ENCODE results near the gene SORBS1.

SORBS1 gene

DNA sequence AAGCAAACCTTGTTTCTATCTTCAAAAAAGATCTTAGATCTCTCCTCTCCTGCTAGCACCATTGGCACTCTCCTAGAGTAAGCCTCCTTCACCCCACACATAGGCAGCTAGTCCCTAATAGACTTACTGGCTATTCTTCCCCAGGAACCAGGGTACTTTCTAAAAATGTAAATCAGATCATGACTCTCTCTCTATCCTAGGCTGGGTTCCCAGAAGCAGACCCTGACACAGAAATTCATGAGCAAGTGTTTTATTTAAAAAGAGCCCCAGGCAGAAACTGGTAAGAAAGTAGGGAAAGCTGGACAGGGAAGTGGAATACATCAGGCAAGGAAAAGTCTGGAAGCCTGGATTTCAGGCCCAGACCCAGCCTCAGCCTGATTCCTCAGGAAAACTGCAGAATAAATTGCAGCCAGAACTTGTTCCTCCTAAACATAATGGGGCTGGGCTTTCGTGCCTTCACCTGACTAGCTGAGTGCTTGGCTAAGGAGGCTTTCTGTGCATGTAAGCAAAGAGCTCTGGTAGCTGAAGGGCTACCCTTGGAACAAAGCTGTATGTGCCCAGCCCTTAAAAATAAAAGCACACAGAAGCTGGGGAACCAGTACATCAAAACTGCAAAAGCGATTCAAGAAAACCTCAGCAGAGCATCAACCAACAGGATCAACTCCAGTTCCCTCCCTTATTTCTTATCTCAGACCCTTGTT, 18.8 kb upstream of the SORBS1 start:
- no peak overlapping the region for H3K27ac ChIP-seq (ENCODE audit: low read depth, low read length)
- H3K9me3 ChIP-seq (ENCODE audit: control insufficient read depth in 1 of 2, low read length in 2 of 2): no peaks in the 10 kb centered on the region
- H3K4me1 ChIP-seq (ENCODE audit: control insufficient read depth in 1 of 2, insufficient read depth in 2 of 2, low read length in 2 of 2): no peaks in the 10 kb centered on the region
- no peaks in the 10 kb centered on the region for H3K36me3 ChIP-seq (ENCODE audit: control insufficient read depth in 1 of 2, insufficient read depth in 2 of 2, low read length in 2 of 2)
- no peaks in the 10 kb centered on the region for H3K27me3 ChIP-seq (ENCODE audit: control insufficient read depth in 1 of 2, insufficient read depth in 2 of 2, low read length in 2 of 2)
- H3K4me3 ChIP-seq (ENCODE audit: low read depth in 1 of 2, low read length in 2 of 2): no peak overlapping the region
- H3K9ac ChIP-seq (ENCODE audit: low read depth in 1 of 2, low read length in 2 of 2): no peak overlapping the region

DNA sequence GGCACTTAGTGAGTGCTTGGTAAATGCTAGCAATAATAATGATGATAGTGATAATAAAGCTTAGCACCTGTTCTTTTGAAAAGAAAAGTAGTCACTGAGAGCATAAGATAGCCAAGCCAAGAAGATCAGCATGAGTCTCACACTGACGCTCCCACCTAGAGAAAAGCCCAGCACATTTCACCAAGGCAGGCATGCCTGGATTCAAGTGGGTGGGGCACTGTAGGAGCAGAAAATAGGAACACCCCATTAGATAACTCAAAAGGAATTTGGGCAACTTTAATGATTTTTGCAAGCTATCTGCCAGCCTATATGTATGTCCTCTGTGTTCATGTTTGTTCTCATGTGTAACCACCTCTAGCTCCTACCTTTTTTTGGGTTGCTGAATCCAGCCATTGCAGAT, 18.1 kb upstream of the SORBS1 start:
- H3K4me3 ChIP-seq (ENCODE audit: low read depth in 1 of 2, low read length in 2 of 2): no peak overlapping the region
- H3K36me3 ChIP-seq (ENCODE audit: control insufficient read depth in 1 of 2, insufficient read depth in 2 of 2, low read length in 2 of 2): no peaks in the 10 kb centered on the region
- H3K27me3 ChIP-seq (ENCODE audit: control insufficient read depth in 1 of 2, insufficient read depth in 2 of 2, low read length in 2 of 2): no peaks in the 10 kb centered on the region
- H3K9me3 ChIP-seq (ENCODE audit: control insufficient read depth in 1 of 2, low read length in 2 of 2): no peaks in the 10 kb centered on the region
- H3K9ac ChIP-seq (ENCODE audit: low read depth in 1 of 2, low read length in 2 of 2): no peak overlapping the region
- no peaks in the 10 kb centered on the region for H3K4me1 ChIP-seq (ENCODE audit: control insufficient read depth in 1 of 2, insufficient read depth in 2 of 2, low read length in 2 of 2)
- H3K27ac ChIP-seq (ENCODE audit: low read depth, low read length): no peak overlapping the region

DNA sequence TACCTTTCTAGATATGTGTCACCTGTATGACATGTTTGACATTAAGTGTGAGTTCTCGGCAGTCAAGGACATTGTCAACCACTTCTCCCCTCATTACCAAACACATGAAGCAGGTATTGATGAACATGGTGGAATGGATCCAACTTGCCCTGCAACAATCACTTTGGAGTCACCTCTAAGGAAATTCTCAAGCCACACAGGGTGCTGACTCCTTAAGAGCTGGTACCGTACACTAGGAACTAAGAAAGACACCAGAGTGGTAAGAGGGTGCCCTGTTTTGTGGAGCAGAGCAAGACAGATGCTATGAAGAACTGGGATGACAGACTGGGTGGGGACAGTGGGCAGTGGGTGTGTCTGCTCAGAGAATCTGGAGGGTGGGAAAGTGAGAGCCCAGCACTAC, 17.4 kb upstream of the SORBS1 start:
- H3K27me3 ChIP-seq (ENCODE audit: control insufficient read depth in 1 of 2, insufficient read depth in 2 of 2, low read length in 2 of 2): no peaks in the 10 kb centered on the region
- no peak overlapping the region for H3K4me3 ChIP-seq (ENCODE audit: low read depth in 1 of 2, low read length in 2 of 2)
- no peaks in the 10 kb centered on the region for H3K9me3 ChIP-seq (ENCODE audit: control insufficient read depth in 1 of 2, low read length in 2 of 2)
- H3K27ac ChIP-seq (ENCODE audit: low read depth, low read length): no peak overlapping the region
- no peak overlapping the region for H3K9ac ChIP-seq (ENCODE audit: low read depth in 1 of 2, low read length in 2 of 2)
- no peaks in the 10 kb centered on the region for H3K36me3 ChIP-seq (ENCODE audit: control insufficient read depth in 1 of 2, insufficient read depth in 2 of 2, low read length in 2 of 2)
- H3K4me1 ChIP-seq (ENCODE audit: control insufficient read depth in 1 of 2, insufficient read depth in 2 of 2, low read length in 2 of 2): no peaks in the 10 kb centered on the region

DNA sequence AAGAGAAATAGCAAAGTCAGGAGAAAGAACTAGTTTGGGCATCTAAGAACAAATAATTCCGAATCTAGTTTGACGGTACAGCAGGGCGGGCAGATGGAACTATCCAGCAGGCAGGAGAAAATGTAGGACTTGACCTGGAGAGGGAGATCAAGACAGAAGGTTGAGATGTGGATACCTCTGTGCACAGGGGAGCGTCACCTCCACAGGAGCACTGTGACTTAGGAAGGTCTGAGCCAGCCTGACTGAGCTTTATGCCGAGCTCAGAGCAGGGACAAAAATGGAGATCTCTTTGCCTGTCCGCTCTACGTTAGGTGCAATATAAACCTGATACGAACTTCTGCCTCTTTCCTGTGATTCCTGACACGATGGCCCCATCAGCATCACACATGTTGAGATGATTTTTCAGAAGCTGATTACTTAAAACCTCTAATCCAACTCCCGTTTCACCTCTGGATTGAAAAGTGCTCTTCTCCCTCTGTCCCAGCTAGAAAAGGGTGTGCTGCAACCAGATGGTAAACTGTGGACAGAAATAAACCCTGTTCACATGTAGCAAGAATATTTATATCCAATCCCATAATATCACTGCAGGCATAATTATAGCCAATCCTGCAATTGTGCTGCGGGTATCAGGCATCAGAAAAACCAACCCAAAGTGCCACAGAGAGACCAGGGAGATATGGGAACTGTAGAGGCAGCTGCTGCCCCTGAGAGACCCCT, 13.6 kb upstream of the SORBS1 start:
- H3K9ac ChIP-seq (ENCODE audit: low read depth in 1 of 2, low read length in 2 of 2): no peak overlapping the region
- no peaks in the 10 kb centered on the region for H3K4me1 ChIP-seq (ENCODE audit: control insufficient read depth in 1 of 2, insufficient read depth in 2 of 2, low read length in 2 of 2)
- no peak overlapping the region for H3K27ac ChIP-seq (ENCODE audit: low read depth, low read length)
- no peak overlapping the region for H3K4me3 ChIP-seq (ENCODE audit: low read depth in 1 of 2, low read length in 2 of 2)
- H3K9me3 ChIP-seq (ENCODE audit: control insufficient read depth in 1 of 2, low read length in 2 of 2): no peaks in the 10 kb centered on the region
- H3K27me3 ChIP-seq (ENCODE audit: control insufficient read depth in 1 of 2, insufficient read depth in 2 of 2, low read length in 2 of 2): no peaks in the 10 kb centered on the region
- H3K36me3 ChIP-seq (ENCODE audit: control insufficient read depth in 1 of 2, insufficient read depth in 2 of 2, low read length in 2 of 2): no peaks in the 10 kb centered on the region

DNA sequence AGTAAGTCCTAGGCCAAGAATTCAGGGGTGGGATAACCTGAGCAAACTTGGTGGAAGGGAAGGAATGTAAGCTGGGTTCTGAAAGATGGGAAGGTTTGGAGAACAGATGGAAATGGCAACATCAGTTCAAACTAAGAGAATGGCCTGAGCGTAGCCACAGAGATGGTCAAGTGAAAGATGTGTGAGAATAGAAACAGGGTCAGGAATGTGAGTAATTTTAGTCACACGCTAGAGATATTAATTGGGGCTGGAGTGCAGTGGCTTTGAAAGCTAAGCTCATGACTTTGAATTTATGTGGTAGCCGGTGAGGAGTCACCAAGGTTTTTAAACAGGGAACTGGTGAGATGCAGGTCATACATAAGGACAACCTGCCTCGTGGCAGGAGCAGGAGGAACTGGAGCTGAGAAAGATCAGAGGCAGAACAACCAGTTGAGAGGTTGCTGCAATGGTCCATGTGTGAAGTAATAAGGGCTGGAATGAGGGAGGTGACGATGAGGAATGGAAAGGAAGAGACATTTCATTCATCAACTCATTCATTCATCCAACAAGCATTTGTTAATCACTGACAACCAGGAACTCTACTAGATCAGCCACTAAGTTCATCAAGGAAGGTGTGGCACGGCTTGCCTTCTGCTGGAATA, 12.9 kb upstream of the SORBS1 start:
- H3K9me3 ChIP-seq (ENCODE audit: control insufficient read depth in 1 of 2, low read length in 2 of 2): no peaks in the 10 kb centered on the region
- no peaks in the 10 kb centered on the region for H3K27me3 ChIP-seq (ENCODE audit: control insufficient read depth in 1 of 2, insufficient read depth in 2 of 2, low read length in 2 of 2)
- H3K36me3 ChIP-seq (ENCODE audit: control insufficient read depth in 1 of 2, insufficient read depth in 2 of 2, low read length in 2 of 2): no peaks in the 10 kb centered on the region
- no peak overlapping the region for H3K4me3 ChIP-seq (ENCODE audit: low read depth in 1 of 2, low read length in 2 of 2)
- H3K27ac ChIP-seq (ENCODE audit: low read depth, low read length): no peak overlapping the region
- no peaks in the 10 kb centered on the region for H3K4me1 ChIP-seq (ENCODE audit: control insufficient read depth in 1 of 2, insufficient read depth in 2 of 2, low read length in 2 of 2)
- H3K9ac ChIP-seq (ENCODE audit: low read depth in 1 of 2, low read length in 2 of 2): no peak overlapping the region

DNA sequence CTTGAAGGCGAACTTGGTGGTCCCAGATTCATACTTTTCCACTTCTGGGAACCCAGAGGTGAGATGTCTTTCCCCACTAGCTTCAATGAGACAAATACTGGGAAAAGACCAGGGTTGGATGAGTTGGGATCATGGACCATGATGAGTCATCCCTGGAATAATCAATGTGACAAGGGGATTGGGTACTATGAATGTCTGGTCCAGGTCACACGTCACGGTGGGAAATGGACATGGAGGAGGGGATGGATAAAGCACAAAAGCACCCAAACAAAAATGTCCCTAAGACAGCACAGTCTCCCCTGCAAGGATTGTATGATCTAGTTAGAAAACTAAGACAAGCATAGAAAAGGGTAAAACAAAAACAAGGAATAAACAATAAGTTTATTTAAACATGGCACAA, 12.4 kb upstream of the SORBS1 start:
- H3K27ac ChIP-seq (ENCODE audit: low read depth, low read length): no peak overlapping the region
- no peaks in the 10 kb centered on the region for H3K36me3 ChIP-seq (ENCODE audit: control insufficient read depth in 1 of 2, insufficient read depth in 2 of 2, low read length in 2 of 2)
- no peaks in the 10 kb centered on the region for H3K27me3 ChIP-seq (ENCODE audit: control insufficient read depth in 1 of 2, insufficient read depth in 2 of 2, low read length in 2 of 2)
- H3K4me3 ChIP-seq (ENCODE audit: low read depth in 1 of 2, low read length in 2 of 2): no peak overlapping the region
- H3K9ac ChIP-seq (ENCODE audit: low read depth in 1 of 2, low read length in 2 of 2): no peak overlapping the region
- H3K4me1 ChIP-seq (ENCODE audit: control insufficient read depth in 1 of 2, insufficient read depth in 2 of 2, low read length in 2 of 2): no peaks in the 10 kb centered on the region
- H3K9me3 ChIP-seq (ENCODE audit: control insufficient read depth in 1 of 2, low read length in 2 of 2): no peaks in the 10 kb centered on the region

DNA sequence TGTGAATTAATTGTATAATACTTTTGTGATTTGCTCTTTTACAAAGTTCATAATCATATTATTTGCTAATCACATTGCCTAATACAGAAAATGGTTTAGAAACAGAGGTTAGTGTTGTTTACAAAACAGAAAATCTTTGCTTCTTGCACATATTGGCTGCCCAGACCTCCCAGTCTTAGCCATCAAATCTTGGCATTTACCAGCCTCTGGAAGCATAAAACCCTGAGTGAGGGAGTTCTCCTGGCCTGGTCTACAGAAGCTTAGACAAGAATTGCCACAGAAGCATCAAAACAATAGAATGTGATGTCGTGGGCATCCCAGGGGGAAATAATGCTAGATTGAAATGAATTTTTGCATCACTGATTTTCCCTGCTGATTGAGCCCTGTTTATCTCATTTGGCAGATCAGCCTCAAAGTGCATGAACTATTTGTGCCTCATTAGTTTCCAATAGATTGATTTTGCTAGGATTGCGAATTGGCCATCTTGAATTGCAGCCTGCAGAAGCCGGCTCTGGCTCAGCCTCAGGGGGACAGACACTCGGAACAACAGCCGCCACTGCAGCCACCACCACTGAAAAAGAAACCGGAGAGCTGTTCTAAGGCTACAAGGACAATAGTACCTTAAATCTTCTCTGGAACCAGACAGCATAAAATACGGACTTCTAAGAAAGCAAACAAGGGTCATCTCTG, 11.1 kb upstream of the SORBS1 start:
- Histone ChIP-seq H3K9me3 (ENCODE audit: control insufficient read depth in 1 of 2, low read length in 2 of 2) (no peaks in the 10 kb centered on the region), H3K4me1 (ENCODE audit: control insufficient read depth in 1 of 2, insufficient read depth in 2 of 2, low read length in 2 of 2) (peaks cover 0 to 3% of the 10 kb centered on the region in 2 donors), H3K9ac (ENCODE audit: low read depth in 1 of 2, low read length in 2 of 2) (no peak overlapping the region), H3K36me3 (ENCODE audit: control insufficient read depth in 1 of 2, insufficient read depth in 2 of 2, low read length in 2 of 2) (no peaks in the 10 kb centered on the region), H3K4me3 (ENCODE audit: low read depth in 1 of 2, low read length in 2 of 2) (no peak overlapping the region), H3K27ac (ENCODE audit: low read depth, low read length) (no peak overlapping the region), H3K27me3 (ENCODE audit: control insufficient read depth in 1 of 2, insufficient read depth in 2 of 2, low read length in 2 of 2) (no peaks in the 10 kb centered on the region)

DNA sequence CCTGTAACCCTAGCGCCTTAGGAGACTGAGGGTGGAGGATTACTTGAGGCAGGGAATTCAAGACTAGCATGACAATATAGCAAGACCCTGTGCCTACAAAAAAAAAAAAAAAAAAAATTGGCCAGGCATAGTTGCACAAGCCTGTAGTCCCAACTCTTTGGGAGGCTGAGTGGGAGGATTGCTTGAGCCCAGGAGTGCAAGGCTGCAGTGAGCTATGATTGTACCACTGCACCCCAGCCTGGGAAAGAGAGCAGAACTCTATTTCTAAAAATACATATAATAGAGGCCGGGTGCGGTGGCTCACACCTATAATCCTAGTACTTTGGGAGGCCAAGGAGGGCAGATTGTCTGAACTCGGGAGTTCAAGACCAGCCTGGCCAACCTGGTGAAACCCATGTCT, 10.2 kb upstream of the SORBS1 start:
- no peak overlapping the region for H3K27ac ChIP-seq (ENCODE audit: low read depth, low read length)

DNA sequence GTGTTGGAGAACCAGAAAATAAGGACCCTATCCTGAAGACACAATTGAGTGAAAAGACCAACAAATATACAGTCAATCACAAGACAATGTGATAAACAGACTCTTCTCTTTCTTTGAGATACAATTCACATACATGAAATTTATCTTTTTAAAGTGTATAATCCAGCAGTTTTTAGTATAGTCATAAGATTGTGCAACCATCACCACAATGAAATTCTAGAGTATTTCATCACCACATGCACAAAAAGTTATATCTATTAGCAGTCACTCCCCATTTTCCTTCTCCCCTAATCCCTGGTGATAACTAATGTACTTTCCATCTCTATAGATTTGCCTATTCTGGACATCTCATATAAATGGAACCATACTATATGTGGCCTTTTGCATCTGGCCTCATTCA, 8.2 kb upstream of the SORBS1 start:
- H3K36me3 ChIP-seq (ENCODE audit: control insufficient read depth in 1 of 2, insufficient read depth in 2 of 2, low read length in 2 of 2): no peaks in the 10 kb centered on the region
- no peaks in the 10 kb centered on the region for H3K27me3 ChIP-seq (ENCODE audit: control insufficient read depth in 1 of 2, insufficient read depth in 2 of 2, low read length in 2 of 2)
- H3K4me3 ChIP-seq (ENCODE audit: low read depth in 1 of 2, low read length in 2 of 2): no peak overlapping the region
- H3K9ac ChIP-seq (ENCODE audit: low read depth in 1 of 2, low read length in 2 of 2): no peak overlapping the region
- H3K27ac ChIP-seq (ENCODE audit: low read depth, low read length): no peak overlapping the region
- peaks cover 0 to 3% of the 10 kb centered on the region in 2 donors for H3K4me1 ChIP-seq (ENCODE audit: control insufficient read depth in 1 of 2, insufficient read depth in 2 of 2, low read length in 2 of 2)
- H3K9me3 ChIP-seq (ENCODE audit: control insufficient read depth in 1 of 2, low read length in 2 of 2): no peaks in the 10 kb centered on the region

More for the DNA sequence above, 10.2 kb upstream of the SORBS1 start:
- Histone ChIP-seq H3K36me3 (ENCODE audit: control insufficient read depth in 1 of 2, insufficient read depth in 2 of 2, low read length in 2 of 2) (no peaks in the 10 kb centered on the region), H3K4me3 (ENCODE audit: low read depth in 1 of 2, low read length in 2 of 2) (no peak overlapping the region), H3K4me1 (ENCODE audit: control insufficient read depth in 1 of 2, insufficient read depth in 2 of 2, low read length in 2 of 2) (peaks cover 0 to 3% of the 10 kb centered on the region in 2 donors), H3K9me3 (ENCODE audit: control insufficient read depth in 1 of 2, low read length in 2 of 2) (no peaks in the 10 kb centered on the region), H3K27me3 (ENCODE audit: control insufficient read depth in 1 of 2, insufficient read depth in 2 of 2, low read length in 2 of 2) (no peaks in the 10 kb centered on the region), H3K9ac (ENCODE audit: low read depth in 1 of 2, low read length in 2 of 2) (no peak overlapping the region)
